SK-N-SH (cell line): Measurements from ENCODE around the gene FBXW11. TPM values are rescaled to one million over a fixed set of nuclear protein-coding genes. Genes with fewer than 3 reads are reported as not detected.

Experiments
- CTCF ChIA-PET: fragments of 300-600, 350-600 bp; formaldehyde crosslinking; extraction: SDS; loops from one replicate; lab custom pipeline; 2021; lab: Yijun Ruan, JAX
- POLR2A ChIA-PET: fragments of 350-600 bp; sonication (Branson Sonifier 250); formaldehyde crosslinking; extraction: SDS; loops from one replicate; lab custom pipeline; 2020; ENCODE audit warnings: antibody characterized with exemption, inconsistent platforms; lab: Yijun Ruan, JAX
- DNase-seq: peaks from one replicate; pipeline ENCODE4 v3.0.0; 2012
- H2AFZ ChIP-seq: fragments of 200-600 bp; sonication (generic); 2 replicates; pipeline ENCODE4 v1.8.1; 2016; ENCODE audit warnings: antibody characterized with exemption, mild to moderate bottlenecking, low read depth
- H3F3A ChIP-seq: fragments of 200-600 bp; sonication (generic); replicated peaks from 2 replicates; pipeline ENCODE3; 2016; ENCODE audit warnings: antibody characterized with exemption, mild to moderate bottlenecking; ENCODE audit not compliant: insufficient read depth
- H3K27ac ChIP-seq, 2 experiments: fragments of 200-500 bp in 1 of 2; fragments of 200-600 bp in 1 of 2; sonication (Bioruptor generic) in 1 of 2; sonication (generic), shearing (Covaris generic) in 1 of 2; 2 replicates each; pipeline versions ENCODE4 v1.5.1 to v1.6.1; 2014 to 2016; ENCODE audit warnings: low read depth in 2 of 2, inconsistent platforms in 1 of 2, low read length in 1 of 2, mild to moderate bottlenecking in 1 of 2, mixed read lengths in 1 of 2
- H3K27me3 ChIP-seq: fragments of 200-600 bp; sonication (generic), shearing (Covaris generic); 2 replicates; pipeline ENCODE4 v1.6.1; 2016; ENCODE audit warnings: mixed run types; ENCODE audit not compliant: insufficient read depth
- H3K36me3 ChIP-seq, 2 experiments: fragments of 200-500 bp in 1 of 2; fragments of 200-600 bp in 1 of 2; sonication (Bioruptor generic) in 1 of 2; sonication (generic) in 1 of 2; replicated peaks in 1 of 2; 2 replicates each; pipeline versions ENCODE3 to v1.5.1; 2014 to 2016; ENCODE audit warnings: low read length in 1 of 2, mild to moderate bottlenecking in 1 of 2; ENCODE audit not compliant: insufficient read depth in 2 of 2, control insufficient read depth in 1 of 2
- H3K4me1 ChIP-seq, 2 experiments: fragments of 200-500 bp in 1 of 2; fragments of 200-600 bp in 1 of 2; sonication (Bioruptor generic) in 1 of 2; sonication (generic), shearing (Covaris generic) in 1 of 2; 2 replicates each; pipeline versions ENCODE4 v1.5.1 to v1.6.1; 2014 to 2016; ENCODE audit warnings: low read depth in 1 of 2, low read length in 1 of 2, mixed run types in 1 of 2; ENCODE audit not compliant: insufficient read depth in 2 of 2, control insufficient read depth in 1 of 2
- H3K4me2 ChIP-seq: fragments of 200-600 bp; sonication (generic), shearing (Covaris generic); 2 replicates; pipeline ENCODE4 v1.6.1; 2017; ENCODE audit warnings: mixed run types
- H3K4me3 ChIP-seq, 2 experiments: fragments of 200-500 bp in 1 of 2; fragments of 200-600 bp in 1 of 2; sonication (Bioruptor generic) in 1 of 2; sonication (generic), shearing (Covaris generic) in 1 of 2; 2 replicates each; pipeline versions ENCODE4 v1.5.1 to v1.8.1; 2014 to 2016; ENCODE audit warnings: low read depth in 2 of 2, inconsistent platforms in 1 of 2, low read length in 1 of 2, mild to moderate bottlenecking in 1 of 2, mixed read lengths in 1 of 2, moderate library complexity in 1 of 2
- H3K79me2 ChIP-seq: fragments of 200-600 bp; sonication (generic); 2 replicates; pipeline ENCODE4 v1.8.1; 2017; ENCODE audit warnings: mild to moderate bottlenecking; ENCODE audit not compliant: insufficient read depth
- H3K9ac ChIP-seq: fragments of 200-600 bp; sonication (generic); 2 replicates; pipeline ENCODE4 v1.6.1; 2017; ENCODE audit warnings: mixed run types
- H3K9me2 ChIP-seq: fragments of 200-600 bp; sonication (generic); 2 replicates; pipeline ENCODE4 v1.6.1; 2017; ENCODE audit warnings: mixed run types
- H3K9me3 ChIP-seq: fragments of 200-600 bp; sonication (generic); 2 replicates; pipeline ENCODE4 v1.6.1; 2017; ENCODE audit warnings: mixed run types, mild to moderate bottlenecking, moderate library complexity
- H4K20me1 ChIP-seq: fragments of 200-600 bp; sonication (generic); 2 replicates; pipeline ENCODE4 v1.6.1; 2017; ENCODE audit warnings: mild to moderate bottlenecking, mixed run types; ENCODE audit not compliant: insufficient read depth
- CHD2 ChIP-seq: fragments of 150-350 bp; IDR thresholded peaks from 2 replicates; pipeline ENCODE4 v1.6.1; 2018; ENCODE audit warnings: low read length; ENCODE audit not compliant: partially characterized antibody
- ELF1 ChIP-seq: IDR thresholded peaks from 2 replicates; pipeline ENCODE4 v1.4.0; 2012
- EP300 ChIP-seq, 2 experiments: IDR thresholded peaks; 2 replicates each; pipeline versions ENCODE4 v1.4.0 to v1.6.1; 2012; ENCODE audit warnings: borderline replicate concordance in 1 of 2, low read depth in 1 of 2, low read length in 1 of 2
- FOXJ3 ChIP-seq: sonication (generic); formaldehyde crosslinking; IDR thresholded peaks from 2 replicates; pipeline ENCODE4 v1.5.1; 2020; ENCODE audit warnings: mild to moderate bottlenecking, missing genetic modification reagents
- FOXM1 ChIP-seq: IDR thresholded peaks from 2 replicates; pipeline ENCODE4 v1.4.0; 2012; ENCODE audit warnings: low read depth, mild to moderate bottlenecking
- IRF3 ChIP-seq: fragments of 150-350 bp; IDR thresholded peaks from 2 replicates; pipeline ENCODE4 v1.6.1; 2016; ENCODE audit warnings: mild to moderate bottlenecking, low read depth, low read length
- MEF2A ChIP-seq: IDR thresholded peaks from 2 replicates; pipeline ENCODE4 v1.4.0; 2012; ENCODE audit warnings: low read depth, borderline replicate concordance
- NRF1 ChIP-seq: IDR thresholded peaks from 2 replicates; pipeline ENCODE4 v1.6.1; 2012; ENCODE audit warnings: low read depth, mild to moderate bottlenecking, low read length
- POLR2AphosphoS5 ChIP-seq: IDR thresholded peaks from 2 replicates; pipeline ENCODE4 v1.6.1; 2012; ENCODE audit warnings: low read depth, low read length
- RFX5 ChIP-seq: IDR thresholded peaks from 2 replicates; pipeline ENCODE4 v1.6.1; 2012; ENCODE audit warnings: mild to moderate bottlenecking, improper control_type of control experiment, low read length
- SIN3A ChIP-seq: IDR thresholded peaks from 2 replicates; pipeline ENCODE4 v1.6.1; 2012; ENCODE audit warnings: low read depth, mild to moderate bottlenecking, low read length, moderate library complexity, borderline replicate concordance
- SMC3 ChIP-seq: IDR thresholded peaks from 2 replicates; pipeline ENCODE4 v1.6.1; 2012; ENCODE audit warnings: low read depth, low read length, improper control_type of control experiment
- TEAD4 ChIP-seq: IDR thresholded peaks from 2 replicates; pipeline ENCODE4 v1.4.0; 2012; ENCODE audit warnings: mild to moderate bottlenecking, borderline replicate concordance; ENCODE audit not compliant: insufficient read depth
- USF2 ChIP-seq: fragments of 150-350 bp; IDR thresholded peaks from 2 replicates; pipeline ENCODE4 v1.6.1; 2017; ENCODE audit warnings: antibody characterized with exemption, low read length, low read depth, borderline replicate concordance
- YY1 ChIP-seq: IDR thresholded peaks from 2 replicates; pipeline ENCODE4 v1.4.0; 2012; ENCODE audit warnings: low read depth, mild to moderate bottlenecking
- WGBS: methylation state at CpG from one replicate; pipeline ENCODE4 v1.1.6; 2017; ENCODE audit warnings: low lambda C conversion rate; 5-methylcytosine and 5-hydroxymethylcytosine counted together
- polyA plus RNA-seq, 3 experiments: library from polyadenylated mRNA; depleted of rRNA; stranded (reverse); fragments of >200 nt; gene quantifications; 2 replicates each; pipeline ENCODE4 v1.2.3, GENCODE V29; 2012
- TF ChIP-seq, protein P1 (sequence below): fragments of 200-600 bp; sonication (generic); IDR thresholded peaks from 2 replicates; pipeline ENCODE4 v1.6.1; 2017; ENCODE audit warnings: antibody characterized with exemption, mild to moderate bottlenecking, moderate library complexity
- TF ChIP-seq, protein P2 (sequence below): IDR thresholded peaks from 2 replicates; pipeline ENCODE4 v1.4.0; 2012; ENCODE audit warnings: low read depth

Gene FBXW11
- polyA plus RNA-seq, 1 of the 3 experiments (the other 2 are of a cell fraction): 37.5 TPM

DNA sequence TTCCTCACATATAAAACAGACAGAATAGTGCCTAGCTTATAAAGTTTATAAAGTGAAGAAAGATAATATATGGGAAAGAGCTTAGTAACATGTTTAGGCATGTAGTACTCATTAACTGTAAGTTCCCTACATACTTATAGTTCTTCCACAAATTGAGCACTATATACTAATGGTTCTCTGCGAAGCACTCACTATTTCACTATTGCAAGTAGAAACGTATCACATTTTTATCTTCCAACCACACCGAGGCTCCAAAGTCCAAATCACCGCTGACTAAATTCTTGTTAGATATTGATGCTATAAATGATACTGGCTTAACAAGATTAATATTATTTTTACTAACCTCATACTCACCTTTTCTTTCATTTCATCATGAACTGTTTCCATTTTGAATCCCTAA lies 61.0 kb downstream of the FBXW11 start:
- ChIA-PET POLR2A (no interaction called here), CTCF (interaction anchor here (1.1 to 1.2 kb wide), 2 partner anchors 9 to 17 kb away, joined by 3 read pairs; no protein-coding TSS in a partner anchor)
- 93% methylated on average over 4 of the region's 4 CpGs for WGBS

More for the DNA sequence above, 61.0 kb downstream of the FBXW11 start:
- Histone ChIP-seq H4K20me1 (peaks cover 69% of the 10 kb centered on the region), H3K79me2 (peaks cover 89% of the 10 kb centered on the region), H3K27me3 (no peaks in the 10 kb centered on the region), H2AFZ (no peak overlapping the region), H3K4me2 (no peak overlapping the region), H3K9me2 (no peaks in the 10 kb centered on the region), H3F3A (peaks cover 3% of the 10 kb centered on the region), H3K4me3 (no peak overlapping the region), H3K36me3 (peaks cover 0 to 4% of the 10 kb centered on the region in 2 experiments), H3K9ac (no peak overlapping the region), H3K9me3 (no peaks in the 10 kb centered on the region), H3K27ac (no peak overlapping the region), H3K4me1 (no peaks in the 10 kb centered on the region; a peak in 1 of 4 replicates)
- TF ChIP-seq CHD2 (no peak), IRF3 (no peak), FOXM1 (no peak), USF2 (no peak), TEAD4 (no peak), RFX5 (no peak), SIN3A (no peak), MEF2A (no peak), YY1 (no peak), FOXJ3 (CRISPR knock-in tag) (no peak), NRF1 (no peak), EP300 (IDR thresholded peaks at IDR 0.05; ENCODE audit: borderline replicate concordance in 1 of 2, low read depth in 1 of 2, low read length in 1 of 2) (no peak), POLR2AphosphoS5 (no peak), ELF1 (no peak), SMC3 (no peak)
- TF ChIP-seq, protein P1, sequence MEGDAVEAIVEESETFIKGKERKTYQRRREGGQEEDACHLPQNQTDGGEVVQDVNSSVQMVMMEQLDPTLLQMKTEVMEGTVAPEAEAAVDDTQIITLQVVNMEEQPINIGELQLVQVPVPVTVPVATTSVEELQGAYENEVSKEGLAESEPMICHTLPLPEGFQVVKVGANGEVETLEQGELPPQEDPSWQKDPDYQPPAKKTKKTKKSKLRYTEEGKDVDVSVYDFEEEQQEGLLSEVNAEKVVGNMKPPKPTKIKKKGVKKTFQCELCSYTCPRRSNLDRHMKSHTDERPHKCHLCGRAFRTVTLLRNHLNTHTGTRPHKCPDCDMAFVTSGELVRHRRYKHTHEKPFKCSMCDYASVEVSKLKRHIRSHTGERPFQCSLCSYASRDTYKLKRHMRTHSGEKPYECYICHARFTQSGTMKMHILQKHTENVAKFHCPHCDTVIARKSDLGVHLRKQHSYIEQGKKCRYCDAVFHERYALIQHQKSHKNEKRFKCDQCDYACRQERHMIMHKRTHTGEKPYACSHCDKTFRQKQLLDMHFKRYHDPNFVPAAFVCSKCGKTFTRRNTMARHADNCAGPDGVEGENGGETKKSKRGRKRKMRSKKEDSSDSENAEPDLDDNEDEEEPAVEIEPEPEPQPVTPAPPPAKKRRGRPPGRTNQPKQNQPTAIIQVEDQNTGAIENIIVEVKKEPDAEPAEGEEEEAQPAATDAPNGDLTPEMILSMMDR: no peak
- TF ChIP-seq, protein P2, sequence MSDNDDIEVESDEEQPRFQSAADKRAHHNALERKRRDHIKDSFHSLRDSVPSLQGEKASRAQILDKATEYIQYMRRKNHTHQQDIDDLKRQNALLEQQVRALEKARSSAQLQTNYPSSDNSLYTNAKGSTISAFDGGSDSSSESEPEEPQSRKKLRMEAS: no peak
- no peak for DNase-seq
